ENCODE results near the gene HYAL3.

GRCh38 chr3:50266836-50267235, 32.4 kb downstream of the HYAL3 start:
- no peak for TF ChIP-seq JUND (IDR thresholded peaks at IDR 0.05)
- no peak for TF ChIP-seq CTCF (IDR thresholded peaks at IDR 0.05 in 2 of 3, conservative IDR thresholded peaks at IDR 0.05 in 1 of 3; ENCODE audit: borderline replicate concordance in 1 of 3, insufficient read depth in 1 of 3, low read depth in 2 of 3, low read length in 2 of 3)
- TF ChIP-seq MAX (IDR thresholded peaks at IDR 0.05) = no peak
- no peak for TF ChIP-seq POLR2A (IDR thresholded peaks at IDR 0.05; ENCODE audit: borderline replicate concordance, extremely low read depth, insufficient read depth, insufficient read length)
- TF ChIP-seq SIN3A (IDR thresholded peaks at IDR 0.05; ENCODE audit: low read depth) = no peak
- no peak for TF ChIP-seq CEBPB (IDR thresholded peaks at IDR 0.05; ENCODE audit: low read depth)
- TF ChIP-seq POLR2AphosphoS5 (IDR thresholded peaks at IDR 0.05; ENCODE audit: low read depth, low read length) = no peak
- no peak for TF ChIP-seq EZH2phosphoT487 (IDR thresholded peaks at IDR 0.05; ENCODE audit: borderline replicate concordance)

Data from HCT116 (cell line).